Measurements from ENCODE around the gene ZBTB7C. TPM values are rescaled to one million over a fixed set of nuclear protein-coding genes. Genes with fewer than 3 reads are reported as not detected.

ZBTB7C gene
- total and polyA plus RNA-seq, 4 donors = 0.19 to 1.1 (median 0.45) TPM

DNA sequence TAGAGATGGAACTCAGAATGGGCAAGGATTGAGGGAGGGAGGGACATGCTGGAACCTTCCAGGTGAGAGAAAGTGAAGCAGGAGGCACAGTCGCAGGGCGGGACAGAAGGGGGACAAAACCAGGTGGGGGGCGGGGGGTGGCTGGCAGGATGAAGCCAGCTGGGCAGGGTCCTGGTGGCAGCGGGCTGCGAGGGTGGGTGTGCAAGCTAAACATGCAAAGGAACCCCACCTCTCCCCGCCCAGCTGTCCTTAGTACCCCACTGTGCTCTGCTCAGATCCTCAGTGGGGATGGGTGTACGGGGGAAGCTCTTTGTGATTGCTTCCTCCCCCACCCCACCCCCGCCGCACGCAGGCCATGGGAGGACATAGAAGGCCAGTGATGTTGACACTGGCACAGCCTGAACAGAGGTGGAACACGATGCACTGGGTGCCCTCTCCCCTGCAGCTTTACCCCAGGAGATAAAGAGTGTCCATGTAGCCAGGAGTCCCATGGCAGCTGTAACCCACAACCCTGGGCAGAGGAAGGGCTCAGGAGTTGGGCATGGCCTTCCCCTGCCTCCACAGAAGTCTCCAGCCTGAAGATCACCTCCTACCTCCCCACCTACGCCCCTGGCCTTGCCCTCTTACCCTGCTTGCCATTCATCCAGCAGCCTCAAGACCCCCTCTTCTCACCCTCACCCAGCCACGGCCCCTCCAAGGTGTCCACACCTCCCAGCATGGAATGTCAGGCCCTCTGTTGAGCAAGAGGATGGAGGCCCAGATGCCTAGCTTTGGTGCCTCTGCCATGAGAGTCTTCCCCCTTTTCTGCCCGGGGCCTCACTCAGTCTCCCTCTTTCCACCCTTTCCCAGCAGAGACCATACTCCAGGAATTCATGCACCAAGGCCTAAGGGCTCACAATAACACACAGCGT lies 206.6 kb downstream of the ZBTB7C start:
- WGBS = 71% methylated on average over 15 of the region's 15 CpGs
- H3K36me3 ChIP-seq (ENCODE audit: control insufficient read depth in 4 of 4, insufficient read depth in 3 of 4, low read depth in 1 of 4, low read length in 3 of 4) = no peaks in the 10 kb centered on the region
- DNase-seq (ENCODE audit: low spot score) = no peak

DNA sequence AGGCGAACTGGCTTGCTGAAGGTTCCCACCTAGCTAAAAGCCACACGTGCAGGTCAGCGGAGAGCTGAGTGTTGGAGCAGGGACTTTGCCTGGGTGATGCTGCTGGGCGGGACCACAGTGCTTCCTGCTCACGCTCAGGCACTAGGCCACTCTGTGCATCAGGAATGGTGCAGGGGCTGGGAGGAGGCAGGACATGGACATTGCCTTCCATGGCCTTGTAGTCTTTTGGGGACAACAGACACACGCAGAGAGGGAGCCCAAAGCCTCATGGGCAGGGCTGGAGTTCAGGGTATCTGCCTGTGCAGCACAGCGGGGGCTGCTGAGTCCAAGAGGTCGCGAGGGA lies 207.2 kb downstream of the ZBTB7C start:
- no peak overlapping the region for H3K27ac ChIP-seq (ENCODE audit: low read depth in 1 of 2, low read length in 2 of 2)
- peaks cover 0 to 17% (median 7%) of the 10 kb centered on the region in 4 donors for H3K4me1 ChIP-seq (ENCODE audit: control insufficient read depth in 4 of 4, insufficient read depth in 4 of 4, low read length in 3 of 4)
- no peak overlapping the region for H3K4me3 ChIP-seq (ENCODE audit: low read depth in 1 of 3, low read length in 3 of 3)
- peak in 1 of 2 donors; percentile 11 for TF ChIP-seq HNF4A (conservative IDR thresholded peaks at IDR 0.05)
- TF ChIP-seq EGR1 (IDR thresholded peaks at IDR 0.05; ENCODE audit: low read depth in 2 of 2) = no peak
- no peaks in the 10 kb centered on the region for H3K36me3 ChIP-seq (ENCODE audit: control insufficient read depth in 4 of 4, insufficient read depth in 3 of 4, low read depth in 1 of 4, low read length in 3 of 4)
- WGBS = 89% methylated on average over 9 of the region's 9 CpGs
- H3K9me3 ChIP-seq (ENCODE audit: control insufficient read depth in 4 of 4, low read length in 3 of 4) = no peaks in the 10 kb centered on the region
- no peak for DNase-seq (ENCODE audit: low spot score)
- H3K9ac ChIP-seq (ENCODE audit: low read depth in 1 of 2, low read length in 2 of 2) = no peak overlapping the region
- H3K27me3 ChIP-seq (ENCODE audit: control insufficient read depth in 4 of 4, insufficient read depth in 4 of 4, low read length in 3 of 4) = no peaks in the 10 kb centered on the region

More for the DNA sequence above, 206.6 kb downstream of the ZBTB7C start:
- H3K4me3 ChIP-seq (ENCODE audit: low read depth in 1 of 3, low read length in 3 of 3) = no peak overlapping the region
- no peaks in the 10 kb centered on the region for H3K27me3 ChIP-seq (ENCODE audit: control insufficient read depth in 4 of 4, insufficient read depth in 4 of 4, low read length in 3 of 4)
- TF ChIP-seq TAF1 (conservative IDR thresholded peaks at IDR 0.05) (no peak), FOXA2 (IDR thresholded peaks at IDR 0.05) (peak; percentile 73), RAD21 (IDR thresholded peaks at IDR 0.05) (peak in 1 of 2 donors; percentile 8), MAX (IDR thresholded peaks at IDR 0.05) (no peak), EGR1 (IDR thresholded peaks at IDR 0.05; ENCODE audit: low read depth in 2 of 2) (no peak), ZBTB33 (IDR thresholded peaks at IDR 0.05) (no peak), SP1 (IDR thresholded peaks at IDR 0.05) (peak; percentile 35), FOXA1 (IDR thresholded peaks at IDR 0.05) (peak; percentile 24), HNF4A (conservative IDR thresholded peaks at IDR 0.05) (peak in 1 of 2 donors; percentile 72), GABPA (IDR thresholded peaks at IDR 0.05 in 1 of 2, conservative IDR thresholded peaks at IDR 0.05 in 1 of 2) (no peak), RXRA (IDR thresholded peaks at IDR 0.05) (peak; percentile 54 to 82), JUND (IDR thresholded peaks at IDR 0.05) (no peak), YY1 (IDR thresholded peaks at IDR 0.05) (peak; percentile 30)
- TF ChIP-seq, protein P1, sequence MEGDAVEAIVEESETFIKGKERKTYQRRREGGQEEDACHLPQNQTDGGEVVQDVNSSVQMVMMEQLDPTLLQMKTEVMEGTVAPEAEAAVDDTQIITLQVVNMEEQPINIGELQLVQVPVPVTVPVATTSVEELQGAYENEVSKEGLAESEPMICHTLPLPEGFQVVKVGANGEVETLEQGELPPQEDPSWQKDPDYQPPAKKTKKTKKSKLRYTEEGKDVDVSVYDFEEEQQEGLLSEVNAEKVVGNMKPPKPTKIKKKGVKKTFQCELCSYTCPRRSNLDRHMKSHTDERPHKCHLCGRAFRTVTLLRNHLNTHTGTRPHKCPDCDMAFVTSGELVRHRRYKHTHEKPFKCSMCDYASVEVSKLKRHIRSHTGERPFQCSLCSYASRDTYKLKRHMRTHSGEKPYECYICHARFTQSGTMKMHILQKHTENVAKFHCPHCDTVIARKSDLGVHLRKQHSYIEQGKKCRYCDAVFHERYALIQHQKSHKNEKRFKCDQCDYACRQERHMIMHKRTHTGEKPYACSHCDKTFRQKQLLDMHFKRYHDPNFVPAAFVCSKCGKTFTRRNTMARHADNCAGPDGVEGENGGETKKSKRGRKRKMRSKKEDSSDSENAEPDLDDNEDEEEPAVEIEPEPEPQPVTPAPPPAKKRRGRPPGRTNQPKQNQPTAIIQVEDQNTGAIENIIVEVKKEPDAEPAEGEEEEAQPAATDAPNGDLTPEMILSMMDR (IDR thresholded peaks at IDR 0.05; ENCODE audit: low read depth, low read length, missing input control) = no peak
- TF ChIP-seq, protein P2, sequence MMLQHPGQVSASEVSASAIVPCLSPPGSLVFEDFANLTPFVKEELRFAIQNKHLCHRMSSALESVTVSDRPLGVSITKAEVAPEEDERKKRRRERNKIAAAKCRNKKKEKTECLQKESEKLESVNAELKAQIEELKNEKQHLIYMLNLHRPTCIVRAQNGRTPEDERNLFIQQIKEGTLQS (IDR thresholded peaks at IDR 0.05) = no peak
- H3K9me3 ChIP-seq (ENCODE audit: control insufficient read depth in 4 of 4, low read length in 3 of 4) = no peaks in the 10 kb centered on the region
- H3K4me1 ChIP-seq (ENCODE audit: control insufficient read depth in 4 of 4, insufficient read depth in 4 of 4, low read length in 3 of 4) = peaks cover 0 to 17% (median 7%) of the 10 kb centered on the region in 4 donors
- no peak overlapping the region for H3K9ac ChIP-seq (ENCODE audit: low read depth in 1 of 2, low read length in 2 of 2)
- H3K27ac ChIP-seq (ENCODE audit: low read depth in 1 of 2, low read length in 2 of 2) = no peak overlapping the region

All from liver (tissue), 9 donors.